T-helper 1 cell treated with Interleukin-12 subunit alpha and Interleukin-12 subunit beta and Interleukin-4 antibody, amounts not matched to agents 30 ng/mL and 1 ng/mL, for 36 hours (primary cell): Measurements from ENCODE around the gene ZNF891. TPM values are rescaled to one million over a fixed set of nuclear protein-coding genes. Genes with fewer than 3 reads are reported as not detected.

ENCODE experiments used
- intact Hi-C: fragments of 100-400 bp; cut with micrococcal nuclease; formaldehyde crosslinking; loops from one replicate; pipeline ENCODE4 v1.15.1; 2024
- total RNA-seq: library from RNA; stranded (reverse); gene quantifications from 2 replicates; pipeline ENCODE4 v1.2.3, GENCODE V29; 2022

The ZNF891 gene
- total RNA-seq, 1 donor from 2014 or later: 2.1 TPM

DNA sequence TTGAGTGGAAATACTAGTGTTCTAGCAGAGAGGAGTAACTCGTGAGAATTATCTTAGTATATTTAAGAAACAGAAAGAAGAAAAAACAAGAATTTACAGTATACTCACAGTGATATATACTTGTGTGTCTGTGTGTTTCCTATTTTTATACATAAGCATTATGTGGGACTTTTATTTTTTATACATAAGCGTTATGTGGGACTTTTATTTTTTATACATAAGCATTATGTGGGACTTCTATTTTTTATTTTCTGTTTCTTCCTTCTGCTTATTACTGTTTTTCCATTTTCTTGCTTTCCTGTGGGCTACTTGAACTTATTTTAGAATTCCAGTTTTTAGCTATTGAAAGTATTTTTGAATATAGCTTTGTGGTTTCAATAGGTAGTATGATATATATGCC is 56.2 kb downstream of the ZNF891 start:
- intact Hi-C loops: no loop called here

DNA sequence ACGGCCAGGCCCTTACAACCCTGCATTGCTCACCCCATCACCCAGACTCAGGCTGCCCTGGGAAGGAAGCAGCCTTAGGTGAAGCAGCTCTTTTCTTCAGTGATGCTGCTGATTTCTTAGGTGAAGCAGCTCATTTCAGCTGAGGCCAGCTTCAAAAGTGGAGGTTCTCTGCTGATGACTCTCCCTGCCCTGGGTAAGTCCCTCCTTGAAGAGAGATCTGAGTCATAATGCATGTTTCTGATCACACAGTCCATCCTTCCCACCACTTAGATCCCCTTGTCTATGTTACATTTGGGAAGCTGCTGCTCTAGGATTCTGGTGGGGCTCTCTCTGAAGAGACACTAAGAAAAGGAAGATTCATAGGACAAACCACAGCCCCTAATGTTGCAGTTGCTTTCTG is 66.5 kb downstream of the ZNF891 start:
- intact Hi-C loops: no loop called here

DNA sequence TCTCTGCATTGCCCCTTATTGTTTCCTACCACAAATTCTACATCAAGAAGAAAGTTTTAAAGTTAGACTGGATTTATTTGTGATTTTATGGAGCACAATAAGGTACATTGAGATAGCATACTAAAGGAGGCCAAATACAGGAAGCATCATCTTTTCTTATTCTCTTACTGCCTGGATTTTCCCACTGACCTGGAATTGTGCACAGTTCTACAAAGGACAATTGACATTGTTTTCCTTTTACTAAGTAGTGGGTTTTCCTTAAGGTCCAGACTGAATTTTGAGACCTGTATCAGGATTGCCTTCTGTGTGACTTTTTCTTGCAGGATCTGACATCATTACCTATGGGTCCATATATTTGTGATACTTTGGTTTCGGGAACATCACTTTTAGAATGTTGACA is 68.1 kb downstream of the ZNF891 start:
- intact Hi-C loops: no loop called here

DNA sequence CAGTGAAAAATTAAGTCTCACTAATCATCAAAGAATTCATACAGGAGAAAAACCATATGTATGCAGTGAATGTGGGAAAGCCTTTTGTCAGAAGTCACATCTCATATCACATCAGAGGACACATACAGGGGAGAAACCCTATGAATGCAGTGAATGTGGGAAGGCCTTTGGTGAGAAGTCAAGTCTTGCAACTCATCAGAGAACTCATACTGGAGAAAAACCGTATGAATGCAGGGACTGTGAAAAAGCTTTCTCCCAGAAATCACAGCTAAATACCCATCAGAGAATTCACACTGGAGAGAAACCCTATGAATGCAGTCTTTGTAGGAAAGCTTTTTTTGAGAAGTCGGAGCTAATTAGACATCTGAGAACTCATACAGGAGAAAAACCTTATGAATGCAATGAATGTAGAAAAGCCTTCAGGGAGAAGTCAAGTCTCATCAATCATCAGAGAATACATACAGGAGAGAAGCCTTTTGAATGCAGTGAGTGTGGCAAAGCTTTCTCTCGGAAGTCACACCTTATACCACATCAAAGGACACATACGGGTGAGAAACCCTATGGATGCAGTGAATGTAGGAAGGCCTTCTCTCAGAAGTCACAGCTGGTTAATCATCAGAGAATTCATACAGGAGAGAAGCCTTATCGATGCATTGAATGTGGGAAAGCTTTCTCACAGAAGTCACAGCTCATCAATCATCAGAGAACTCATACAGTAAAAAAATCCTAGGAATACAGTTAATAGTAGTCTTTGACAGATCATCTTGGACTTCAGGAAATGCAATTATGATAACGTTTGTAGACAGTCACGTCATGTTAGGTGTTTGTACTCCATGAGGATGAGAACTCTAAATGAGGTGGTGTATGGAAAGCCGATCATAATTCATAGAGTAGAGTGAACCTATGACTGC is 71.6 kb downstream of the ZNF891 start:
- intact Hi-C loops: no loop called here

DNA sequence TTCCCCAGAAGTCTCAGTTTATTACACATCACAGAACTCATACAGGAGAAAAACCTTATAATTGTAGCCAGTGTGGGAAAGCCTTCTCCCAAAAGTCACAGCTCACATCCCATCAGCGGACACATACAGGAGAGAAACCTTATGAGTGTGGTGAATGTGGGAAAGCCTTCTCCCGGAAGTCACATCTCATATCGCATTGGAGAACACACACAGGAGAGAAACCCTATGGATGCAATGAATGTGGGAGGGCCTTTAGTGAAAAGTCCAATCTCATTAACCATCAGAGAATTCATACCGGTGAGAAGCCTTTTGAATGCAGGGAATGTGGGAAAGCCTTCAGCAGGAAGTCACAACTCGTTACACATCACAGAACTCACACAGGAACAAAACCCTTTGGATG is 72.6 kb downstream of the ZNF891 start:
- intact Hi-C loops: no loop called here

Other genes starting within 250 kb of the ZNF891 start
- 94.7 and 98.4 TPM in 2 replicates for gene CHFR, start 242.7 kb downstream of the ZNF891 start, total RNA-seq
- gene ZNF605, start 174.0 kb downstream of the ZNF891 start, total RNA-seq: 8.7 and 11.2 TPM in 2 replicates
- gene ZNF26, start 143.9 kb downstream of the ZNF891 start, total RNA-seq: 18.5 and 19.0 TPM in 2 replicates
- 22.6 and 23.5 TPM in 2 replicates for gene ZNF84, start 92.8 kb downstream of the ZNF891 start, total RNA-seq
- gene ZNF140, start 49.4 kb downstream of the ZNF891 start, total RNA-seq: 17.4 and 19.4 TPM in 2 replicates
- gene ZNF10, start 353 bp upstream of the ZNF891 start, total RNA-seq: 6.2 and 9.2 TPM in 2 replicates
- 19.7 and 22.3 TPM in 2 replicates for gene ZNF268, start 51.2 kb upstream of the ZNF891 start, total RNA-seq
- not detected in 2 replicates for gene ANHX, start 105.6 kb upstream of the ZNF891 start, total RNA-seq